HG03558 (cell line): ENCODE results near the gene AGXT.
"Not testable (repeated sequence)": the region's sequence is repeated elsewhere in the genome, so short reads cannot be mapped to it uniquely, and the experiment has no call there.

ENCODE experiments used
- ATAC-seq: cut with Tn5 transposase; IDR thresholded peaks from one replicate; pipeline ENCODE4 v1.9.1; 2021; ENCODE audit warnings: moderate number of reproducible peaks; ENCODE audit not compliant: unreplicated experiment; ENCODE audit errors: extremely low read depth

AGXT gene

GRCh38 chr2:240839152-240840143 is 29.2 kb upstream of the AGXT start:
- ATAC-seq: no peak

GRCh38 chr2:240840435-240841060 is 28.1 kb upstream of the AGXT start:
- no peak for ATAC-seq

GRCh38 chr2:240846309-240846708 is 22.3 kb upstream of the AGXT start:
- ATAC-seq: not testable (repeated sequence)

- ATAC-seq: no peak
Measured at GRCh38 chr2:240846873-240847595, 21.6 kb upstream of the AGXT start.

- ATAC-seq: no peak
Measured at GRCh38 chr2:240847817-240848216, 20.8 kb upstream of the AGXT start.

- no peak for ATAC-seq
Measured at GRCh38 chr2:240848900-240849680, 19.5 kb upstream of the AGXT start.

- ATAC-seq: no peak
Measured at GRCh38 chr2:240850026-240850425, 18.6 kb upstream of the AGXT start.

GRCh38 chr2:240850756-240851077 is 17.9 kb upstream of the AGXT start:
- no peak for ATAC-seq

GRCh38 chr2:240851078-240851991 is 17.3 kb upstream of the AGXT start:
- ATAC-seq: no peak

GRCh38 chr2:240852671-240853314 is 15.8 kb upstream of the AGXT start:
- no peak for ATAC-seq

GRCh38 chr2:240855670-240856069 is 13.0 kb upstream of the AGXT start:
- no peak for ATAC-seq

- ATAC-seq: no peak
Measured at GRCh38 chr2:240856151-240856980, 12.3 kb upstream of the AGXT start.

- no peak for ATAC-seq
Measured at GRCh38 chr2:240857039-240858008, 11.3 kb upstream of the AGXT start.

- no peak for ATAC-seq
Measured at GRCh38 chr2:240858321-240858720, 10.3 kb upstream of the AGXT start.

- no peak for ATAC-seq
Measured at GRCh38 chr2:240858871-240859270, 9.8 kb upstream of the AGXT start.

- ATAC-seq: no peak
Measured at GRCh38 chr2:240861547-240861946, 7.1 kb upstream of the AGXT start.

GRCh38 chr2:240864475-240864874 is 4.1 kb upstream of the AGXT start:
- no peak for ATAC-seq
